HL-60 (cell line): Measurements from ENCODE around the gene CDC73.

Experiments
- DNase-seq, 2 experiments: peaks; one replicate each; pipeline ENCODE4 v3.0.0-alpha.2; 2010 to 2020; ENCODE audit warnings: low read depth in 1 of 2, low spot score in 1 of 2
- H3K27ac ChIP-seq: fragments of 250-450 bp; sonication (Bioruptor Pico); replicated peaks from 2 replicates; pipeline ENCODE4 v1.5.1; 2020; ENCODE audit warnings: mild to moderate bottlenecking, moderate library complexity
- H3K27me3 ChIP-seq: fragments of 250-450 bp; sonication (Bioruptor Pico); 2 replicates; pipeline ENCODE4 v1.5.1; 2021; ENCODE audit warnings: mild to moderate bottlenecking, moderate library complexity; ENCODE audit not compliant: insufficient read depth, poor library complexity, severe bottlenecking
- H3K4me3 ChIP-seq: replicated peaks from 2 replicates; pipeline ENCODE4 v1.5.1; 2011; ENCODE audit warnings: mild to moderate bottlenecking, control low read depth, low read length; ENCODE audit not compliant: insufficient read depth
- CTCF ChIP-seq: IDR thresholded peaks from one replicate; pipeline ENCODE4 v1.5.1; 2011; ENCODE audit warnings: low read length, control low read depth, inconsistent platforms; ENCODE audit not compliant: insufficient read depth
- GABPA ChIP-seq: IDR thresholded peaks from 2 replicates; pipeline ENCODE4 v1.6.1; 2012; ENCODE audit warnings: low read depth
- POLR2AphosphoS5 ChIP-seq: IDR thresholded peaks from 2 replicates; pipeline ENCODE4 v1.6.1; 2012; ENCODE audit warnings: low read depth
- SPI1 ChIP-seq: IDR thresholded peaks from 2 replicates; pipeline ENCODE4 v1.6.1; 2012; ENCODE audit warnings: low read depth, mild to moderate bottlenecking, borderline replicate concordance
- TF ChIP-seq, protein P1 (sequence below): IDR thresholded peaks from 2 replicates; pipeline ENCODE4 v1.6.1; 2012; ENCODE audit warnings: low read depth; ENCODE audit not compliant: insufficient replicate concordance

CDC73 gene

DNA sequence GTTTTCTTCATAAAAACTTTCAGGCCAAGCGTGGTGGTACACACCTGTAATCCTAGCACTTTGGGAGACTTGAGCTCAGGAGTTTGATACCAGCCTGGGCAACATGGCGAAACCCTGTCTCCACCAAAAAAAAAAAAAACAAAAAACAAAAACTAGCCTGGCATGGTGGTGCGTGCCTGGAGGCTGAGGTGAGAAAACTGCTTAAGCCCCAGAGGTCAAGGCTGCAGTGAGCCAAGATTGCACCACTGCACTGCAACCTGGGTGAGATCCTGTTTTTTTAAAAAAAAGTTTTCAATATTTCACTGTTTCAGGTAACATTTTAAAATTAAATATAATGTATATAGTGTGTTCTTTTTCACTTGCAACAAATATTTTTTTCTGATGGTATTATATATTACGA, 78.1 kb downstream of the CDC73 start:
- no peak for DNase-seq
- no peak overlapping the region for H3K27ac ChIP-seq
- TF ChIP-seq, protein P1, sequence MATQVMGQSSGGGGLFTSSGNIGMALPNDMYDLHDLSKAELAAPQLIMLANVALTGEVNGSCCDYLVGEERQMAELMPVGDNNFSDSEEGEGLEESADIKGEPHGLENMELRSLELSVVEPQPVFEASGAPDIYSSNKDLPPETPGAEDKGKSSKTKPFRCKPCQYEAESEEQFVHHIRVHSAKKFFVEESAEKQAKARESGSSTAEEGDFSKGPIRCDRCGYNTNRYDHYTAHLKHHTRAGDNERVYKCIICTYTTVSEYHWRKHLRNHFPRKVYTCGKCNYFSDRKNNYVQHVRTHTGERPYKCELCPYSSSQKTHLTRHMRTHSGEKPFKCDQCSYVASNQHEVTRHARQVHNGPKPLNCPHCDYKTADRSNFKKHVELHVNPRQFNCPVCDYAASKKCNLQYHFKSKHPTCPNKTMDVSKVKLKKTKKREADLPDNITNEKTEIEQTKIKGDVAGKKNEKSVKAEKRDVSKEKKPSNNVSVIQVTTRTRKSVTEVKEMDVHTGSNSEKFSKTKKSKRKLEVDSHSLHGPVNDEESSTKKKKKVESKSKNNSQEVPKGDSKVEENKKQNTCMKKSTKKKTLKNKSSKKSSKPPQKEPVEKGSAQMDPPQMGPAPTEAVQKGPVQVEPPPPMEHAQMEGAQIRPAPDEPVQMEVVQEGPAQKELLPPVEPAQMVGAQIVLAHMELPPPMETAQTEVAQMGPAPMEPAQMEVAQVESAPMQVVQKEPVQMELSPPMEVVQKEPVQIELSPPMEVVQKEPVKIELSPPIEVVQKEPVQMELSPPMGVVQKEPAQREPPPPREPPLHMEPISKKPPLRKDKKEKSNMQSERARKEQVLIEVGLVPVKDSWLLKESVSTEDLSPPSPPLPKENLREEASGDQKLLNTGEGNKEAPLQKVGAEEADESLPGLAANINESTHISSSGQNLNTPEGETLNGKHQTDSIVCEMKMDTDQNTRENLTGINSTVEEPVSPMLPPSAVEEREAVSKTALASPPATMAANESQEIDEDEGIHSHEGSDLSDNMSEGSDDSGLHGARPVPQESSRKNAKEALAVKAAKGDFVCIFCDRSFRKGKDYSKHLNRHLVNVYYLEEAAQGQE, result no peak
- TF ChIP-seq SPI1 (no peak), POLR2AphosphoS5 (no peak), GABPA (no peak), CTCF (no peak)
- no peaks in the 10 kb centered on the region for H3K27me3 ChIP-seq
- no peak overlapping the region for H3K4me3 ChIP-seq

DNA sequence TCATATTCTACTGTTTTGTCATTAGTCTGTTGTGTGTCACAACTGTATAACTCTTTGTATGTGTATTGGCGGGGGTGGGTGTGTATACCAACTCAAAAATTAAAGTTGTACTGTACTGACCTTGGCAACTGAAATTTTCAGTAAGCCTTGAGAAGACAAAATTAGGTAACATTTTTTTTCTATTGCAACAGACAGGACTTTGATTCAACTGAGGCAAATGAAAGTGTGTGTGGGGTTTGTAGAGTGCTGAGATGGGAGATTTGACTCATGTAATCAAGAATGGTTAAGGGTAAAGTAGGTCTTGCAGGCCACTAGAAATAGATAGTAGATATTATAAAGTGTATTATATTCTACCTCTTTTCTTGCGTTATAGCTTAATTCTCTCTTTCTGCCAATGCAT, 79.2 kb downstream of the CDC73 start:
- H3K27ac ChIP-seq, result no peak overlapping the region
- no peak overlapping the region for H3K4me3 ChIP-seq
- no peaks in the 10 kb centered on the region for H3K27me3 ChIP-seq
- DNase-seq, result no peak
- TF ChIP-seq POLR2AphosphoS5, result no peak
- TF ChIP-seq, protein P1, result no peak
- TF ChIP-seq GABPA, result no peak
- TF ChIP-seq CTCF, result no peak

- Histone ChIP-seq H3K4me3 (no peak overlapping the region), H3K27ac (no peak overlapping the region), H3K27me3 (no peaks in the 10 kb centered on the region)
- no peak for DNase-seq
- TF ChIP-seq SPI1, result no peak
- TF ChIP-seq, protein P1, result no peak
- no peak for TF ChIP-seq GABPA
- TF ChIP-seq CTCF, result no peak
Observed at GRCh38 chr1:193210996-193211395, 89.2 kb downstream of the CDC73 start.
